K562 (cell line): Measurements from ENCODE around the gene MYO16. TPM values are rescaled to one million over a fixed set of nuclear protein-coding genes. Genes with fewer than 3 reads are reported as not detected.

ENCODE experiments used
- ATAC-seq: fragments of 200-7000 bp; cut with Tn5 transposase; 3 replicates; pipeline ENCODE4 v1.9.1; 2020; ENCODE audit warnings: moderate library complexity
- BruUV-seq: library from RNA; stranded (reverse); fragments of 400-500 nt; replicated peaks from 2 replicates; lab custom pipeline; 2021; lab: Mats Ljungman, UMichigan
- CTCF ChIA-PET: fragments of 300-600 bp; formaldehyde crosslinking; extraction: SDS; loops from one replicate; lab custom pipeline; 2021; ENCODE audit warnings: low intra/inter-chr PET ratio; lab: Yijun Ruan, JAX
- POLR2A ChIA-PET: fragments of 300-600, 350-650 bp; sonication (Branson Sonifier 250); formaldehyde crosslinking; extraction: SDS; loops from one replicate; lab custom pipeline; 2021; ENCODE audit warnings: antibody characterized with exemption, inconsistent platforms; lab: Yijun Ruan, JAX
- DNase-seq, 4 experiments: peaks; one replicate each; pipeline versions ENCODE4 v3.0.0 to v3.0.0-alpha.2; 2011 to 2018; ENCODE audit warnings: low spot score in 3 of 4, mixed read lengths in 3 of 4; ENCODE audit errors: extremely low read depth in 1 of 4
- FAIRE-seq: peaks from 2 replicates; lab custom pipeline; 2011; peaks lifted over from hg19 to GRCh38; lab: Jason Lieb, UNC
- H2AFZ ChIP-seq: 2 replicates; pipeline ENCODE4 v1.6.0; 2011; ENCODE audit warnings: low read depth, low read length, control low read depth, inconsistent platforms
- H3K27ac ChIP-seq: fragments of 200-600 bp; 3 replicates; pipeline ENCODE4 v1.8.0; 2011; ENCODE audit warnings: low read depth, mild to moderate bottlenecking, control low read depth, inconsistent platforms, low read length, moderate library complexity, mixed read lengths; ENCODE audit errors: extremely low read depth
- H3K27me3 ChIP-seq, 2 experiments: fragments of 300-600 bp in 1 of 2; 2 replicates in 1 of 2; 3 replicates in 1 of 2; pipeline versions ENCODE4 v1.6.0 to v1.8.0; 2011; ENCODE audit warnings: inconsistent platforms in 2 of 2, low read length in 2 of 2, mild to moderate bottlenecking in 1 of 2, mixed read lengths in 1 of 2, moderate library complexity in 1 of 2; ENCODE audit not compliant: control insufficient read depth in 2 of 2, insufficient read depth in 2 of 2
- H3K36me3 ChIP-seq: fragments of 300-600 bp; 3 replicates; pipeline ENCODE4 v1.8.0; 2011; ENCODE audit warnings: mild to moderate bottlenecking, low read length, inconsistent platforms; ENCODE audit not compliant: control insufficient read depth, insufficient read depth
- H3K4me1 ChIP-seq, 2 experiments: fragments of 200-600 bp in 1 of 2; replicated peaks in 1 of 2; 2 replicates in 1 of 2; 3 replicates in 1 of 2; pipeline versions ENCODE4 v1.5.1 to v1.8.0; 2011; ENCODE audit warnings: inconsistent platforms in 2 of 2, low read length in 2 of 2, mild to moderate bottlenecking in 1 of 2, mixed read lengths in 1 of 2, moderate library complexity in 1 of 2; ENCODE audit not compliant: control insufficient read depth in 2 of 2, insufficient read depth in 2 of 2
- H3K4me2 ChIP-seq: 2 replicates; pipeline ENCODE4 v1.6.1; 2011; ENCODE audit warnings: low read length, control low read depth, inconsistent platforms, mixed read lengths; ENCODE audit not compliant: insufficient read depth
- H3K4me3 ChIP-seq: fragments of 200-600 bp; sonication (generic), shearing (Covaris generic); 2 replicates; pipeline ENCODE4 v1.5.1; 2016; ENCODE audit warnings: control low read depth, inconsistent platforms
- H3K79me2 ChIP-seq: fragments of 200-600 bp; 3 replicates; pipeline ENCODE4 v1.8.0; 2011; ENCODE audit warnings: low read length, inconsistent platforms; ENCODE audit not compliant: control insufficient read depth, insufficient read depth
- H3K9ac ChIP-seq, 2 experiments: 2 replicates each; pipeline versions ENCODE4 v1.6.0 to v1.6.1; 2011; ENCODE audit warnings: low read depth in 2 of 2, low read length in 2 of 2, control low read depth in 1 of 2, inconsistent platforms in 1 of 2, mild to moderate bottlenecking in 1 of 2, mixed read lengths in 1 of 2; ENCODE audit not compliant: insufficient read depth in 1 of 2
- H3K9me1 ChIP-seq: one replicate; pipeline ENCODE4 v1.6.0; 2011; ENCODE audit warnings: inconsistent platforms, mild to moderate bottlenecking, low read length, moderate library complexity; ENCODE audit not compliant: control insufficient read depth, insufficient read depth
- H3K9me3 ChIP-seq: replicated peaks from 2 replicates; pipeline ENCODE4 v1.5.1; 2011; ENCODE audit warnings: low read depth, low read length, inconsistent platforms; ENCODE audit not compliant: control insufficient read depth, insufficient read depth
- H4K20me1 ChIP-seq: replicated peaks from 2 replicates; pipeline ENCODE4 v1.6.1; 2011; ENCODE audit warnings: low read length, inconsistent platforms, mixed read lengths; ENCODE audit not compliant: control insufficient read depth, insufficient read depth
- AFF4 ChIP-seq: sonication (generic); formaldehyde crosslinking; IDR thresholded peaks from 2 replicates; pipeline ENCODE4 v1.8.0; 2023; ENCODE audit warnings: mild to moderate bottlenecking, missing genetic modification reagents
- ARID1B ChIP-seq: fragments of 450-650 bp; IDR thresholded peaks from 2 replicates; pipeline ENCODE4 v1.6.1; 2016; ENCODE audit warnings: antibody characterized with exemption, mild to moderate bottlenecking, inconsistent platforms
- EP300 ChIP-seq: IDR thresholded peaks from 2 replicates; pipeline ENCODE4 v1.6.1; 2012; ENCODE audit warnings: low read length, improper control_type of control experiment
- KDM5B ChIP-seq: fragments of 200-600 bp; sonication (generic); IDR thresholded peaks from 2 replicates; pipeline ENCODE4 v1.6.1; 2012; ENCODE audit warnings: low read depth, mild to moderate bottlenecking, moderate library complexity, low read length, control low read depth, inconsistent platforms; ENCODE audit not compliant: insufficient replicate concordance
- MLX ChIP-seq, 2 experiments: fragments of 450-650 bp in 1 of 2; sonication (generic) in 1 of 2; formaldehyde crosslinking; conservative IDR thresholded peaks; 2 replicates each; pipeline versions ENCODE4 v1.4.0 to v1.8.1; 2020 to 2022; ENCODE audit warnings: mild to moderate bottlenecking in 1 of 2, missing genetic modification reagents in 1 of 2
- NCOR1 ChIP-seq: fragments of 450-650 bp; IDR thresholded peaks from 2 replicates; pipeline ENCODE4 v1.6.1; 2016; ENCODE audit warnings: mild to moderate bottlenecking, moderate library complexity
- NFATC3 ChIP-seq: fragments of 450-650 bp; IDR thresholded peaks from 2 replicates; pipeline ENCODE4 v1.6.1; 2017; ENCODE audit warnings: mild to moderate bottlenecking
- NFIC ChIP-seq: fragments of 450-650 bp; IDR thresholded peaks from 2 replicates; pipeline ENCODE4 v1.6.1; 2017; ENCODE audit warnings: mild to moderate bottlenecking, inconsistent platforms
- RNF219 ChIP-seq: fragments of 250-450 bp; sonication (Bioruptor Pico); IDR thresholded peaks from 2 replicates; pipeline ENCODE4 v1.5.0; 2022; ENCODE audit warnings: mild to moderate bottlenecking
- SETDB1 ChIP-seq: IDR thresholded peaks from one replicate; pipeline ENCODE4 v1.6.1; 2012; ENCODE audit warnings: low read length, control low read depth, inconsistent platforms
- TEAD4 ChIP-seq, 2 experiments: sonication (generic) in 1 of 2; formaldehyde crosslinking in 1 of 2; IDR thresholded peaks; 2 replicates each; pipeline versions ENCODE4 v1.6.1 to v1.8.0; 2012 to 2022; ENCODE audit warnings: borderline replicate concordance in 1 of 2, inconsistent platforms in 1 of 2, low read length in 1 of 2, mild to moderate bottlenecking in 1 of 2, missing genetic modification reagents in 1 of 2
- TRIM24 ChIP-seq, 2 experiments: fragments of 450-650 bp; IDR thresholded peaks; 2 replicates each; pipeline ENCODE4 v1.6.1; 2016
- ZEB2 ChIP-seq: fragments of 450-650 bp; IDR thresholded peaks from 2 replicates; pipeline ENCODE4 v1.6.1; 2016
- ZNF140 ChIP-seq: fragments of 250-450 bp; sonication (Bioruptor Pico); IDR thresholded peaks from 2 replicates; pipeline ENCODE4 v1.8.0; 2021; ENCODE audit warnings: moderate library complexity, mild to moderate bottlenecking, inconsistent platforms
- WGBS: fragments of 100-300 bp; shearing (Covaris generic); methylation state at CpG from one replicate; pipeline ENCODE4 v1.1.6; 2016; ENCODE audit warnings: low coverage, mixed read lengths; ENCODE audit not compliant: insufficient coverage; ENCODE audit errors: missing lambda C conversion rate; 5-methylcytosine and 5-hydroxymethylcytosine counted together
- in situ Hi-C: fragments of 300-500 bp; cut with MboI; formaldehyde crosslinking; loops from 4 replicates; pipeline ENCODE4 v1.15.0; 2018; ENCODE audit warnings: inconsistent platforms, mixed read lengths
- intact Hi-C: fragments of 100-400 bp; cut with micrococcal nuclease; formaldehyde crosslinking; loops from 2 replicates; pipeline ENCODE4 v1.14.2; 2022
- polyA plus RNA-seq, 8 experiments: library from polyadenylated mRNA; depleted of rRNA in 4 of 8; stranded (reverse) in 5 of 8; unstranded in 3 of 8; fragments of >200 nt; fragmentation: Nextera tagmentation in 2 of 8; fragmentation: Illumina TruSeq in 1 of 8; extraction: Ambion mirVana in 2 of 8; extraction: Trizol in 1 of 8; gene quantifications; 2 replicates each; pipeline versions ENCODE4 v1.2.1 to v1.2.3, GENCODE V29; 2011 to 2014; ENCODE audit warnings: inconsistent platforms in 1 of 8, missing spikeins in 1 of 8
- total RNA-seq, 7 experiments: library from RNA; depleted of rRNA in 6 of 7; stranded (reverse); fragments of >200 nt in 6 of 7; fragmentation: Illumina TruSeq in 2 of 7; extraction: Trizol in 2 of 7; gene quantifications; 2 replicates each; pipeline versions ENCODE4 v1.2.1 to v1.2.3, GENCODE V29; 2011 to 2021; ENCODE audit warnings: low replicate concordance in 1 of 7

MYO16 gene
- total and polyA plus RNA-seq, 9 of the 15 experiments (the other 6 are each of a cell fraction or from before 2014, with no cell fraction given): 4.3 to 45.7 (median 12.1) TPM

- peak overlapping the region; percentile 41; the same call in 1 of the 3 replicates for H3K27ac ChIP-seq
- WGBS: 9% methylated on average over 1 of the region's 1 CpG
- no peaks in the 10 kb centered on the region for H3K36me3 ChIP-seq
- intact Hi-C loops (loop anchor here (10.0 kb wide), 1 partner anchor 535 kb away; no protein-coding TSS in a partner anchor), in situ Hi-C loops (no loop called here)
- FAIRE-seq (peak; percentile 35), ATAC-seq (peak; percentile 69), DNase-seq (peak in 2 of 4 experiments; percentile 9 to 35)
- no peak overlapping the region for H3K4me3 ChIP-seq
- no peaks in the 10 kb centered on the region for H3K27me3 ChIP-seq
- no peaks in the 10 kb centered on the region for H4K20me1 ChIP-seq
- no peak overlapping the region for H2AFZ ChIP-seq
- POLR2A ChIA-PET: interaction anchor here (1.0 kb wide), 1 partner anchor 10 kb away, joined by 3 read pairs; no protein-coding TSS in a partner anchor
- H3K4me1 ChIP-seq: peaks cover 0 to 4% of the 10 kb centered on the region in 2 experiments; a peak in 2 of 5 replicates
- CTCF ChIA-PET: no interaction called here
- no peaks in the 10 kb centered on the region for H3K9me1 ChIP-seq
- no TSS peak for BruUV-seq
- no peak overlapping the region; a peak in 1 of 4 replicates for H3K9ac ChIP-seq
- no peaks in the 10 kb centered on the region for H3K79me2 ChIP-seq
- H3K4me2 ChIP-seq: no peak overlapping the region; the same call in 1 of the 2 replicates
- H3K9me3 ChIP-seq: peaks cover 9% of the 10 kb centered on the region
- peak; percentile 30; the same call in 1 of the 2 replicates for TF ChIP-seq NFIC
- no peak for TF ChIP-seq ZNF140 (CRISPR knock-in tag)
- TF ChIP-seq ARID1B: peak; percentile 69
- TF ChIP-seq KDM5B: no peak
- no peak for TF ChIP-seq ZEB2
- no peak for TF ChIP-seq SETDB1
- no peak for TF ChIP-seq AFF4 (CRISPR knock-in tag)
- peak; percentile 59; the same call in 1 of the 2 replicates for TF ChIP-seq EP300
- TF ChIP-seq TRIM24 (IDR thresholded peaks at IDR 0.05): peak; percentile 58 to 77; a peak in 2 of 4 replicates
- no peak for TF ChIP-seq NFATC3
- peak; percentile 43; the same call in 1 of the 2 replicates for TF ChIP-seq NCOR1
- peak; percentile 64; the same call in 1 of the 2 replicates for TF ChIP-seq TEAD4 (IDR thresholded peaks at IDR 0.05; ENCODE audit: low read length)
- TF ChIP-seq TEAD4 (CRISPR knock-in tag; IDR thresholded peaks at IDR 0.05; ENCODE audit: borderline replicate concordance): no peak
- TF ChIP-seq MLX (CRISPR knock-in tag; conservative IDR thresholded peaks at IDR 0.05): no peak
- TF ChIP-seq RNF219 (CRISPR knock-in tag): no peak
These were observed 130.7 kb downstream of the MYO16 start for GRCh38 chr13:108760129-108760528.
